A549 (cell line): ENCODE data around the gene ARHGDIA.

Experiments used
- CHD2 ChIP-seq: fragments of 150-350 bp; IDR thresholded peaks from 2 replicates; pipeline ENCODE4 v1.6.1; 2014; ENCODE audit warnings: low read length; ENCODE audit not compliant: partially characterized antibody
- FOSL2 ChIP-seq, 2 experiments: fragments of 450-650 bp in 1 of 2; fragments of >200 bp in 1 of 2; sonication (Bioruptor Twin) in 1 of 2; formaldehyde crosslinking; IDR thresholded peaks; 2 replicates each; pipeline versions ENCODE4 v1.5.0 to v1.6.1; 2016 to 2020; ENCODE audit warnings: mild to moderate bottlenecking in 1 of 2, moderate library complexity in 1 of 2
- POLR2A ChIP-seq: IDR thresholded peaks from 2 replicates; pipeline ENCODE4 v1.6.1; 2012; ENCODE audit warnings: mild to moderate bottlenecking, low read length
- RAD21 ChIP-seq, 2 experiments: fragments of >200 bp in 1 of 2; sonication (Bioruptor Twin) in 1 of 2; formaldehyde crosslinking in 1 of 2; IDR thresholded peaks in 1 of 2; conservative IDR thresholded peaks in 1 of 2; 2 replicates in 1 of 2; 3 replicates in 1 of 2; pipeline ENCODE4 v1.6.1; 2012 to 2018; ENCODE audit warnings: inconsistent platforms in 1 of 2
- TP53 ChIP-seq: fragments of 250-450 bp; sonication (Bioruptor Pico); IDR thresholded peaks from 2 replicates; pipeline ENCODE4 v1.5.0; 2021; ENCODE audit warnings: mild to moderate bottlenecking, moderate library complexity
- USF2 ChIP-seq: fragments of 450-650 bp; IDR thresholded peaks from 2 replicates; pipeline ENCODE4 v1.6.1; 2014; ENCODE audit warnings: antibody characterized with exemption
- TF ChIP-seq, protein P1 (sequence below): fragments of >200 bp; sonication (Bioruptor Twin); formaldehyde crosslinking; IDR thresholded peaks from 3 replicates; pipeline ENCODE4 v1.5.1; 2016

- TF ChIP-seq FOSL2 (IDR thresholded peaks at IDR 0.05) (peak; percentile 78), FOSL2 (CRISPR knock-in tag; IDR thresholded peaks at IDR 0.05) (peak; percentile 92), USF2 (no peak), RAD21 (conservative IDR thresholded peaks at IDR 0.05 in 1 of 2, IDR thresholded peaks at IDR 0.05 in 1 of 2) (0 out of 5 replicates have a peak, but pooled peaks of 1 of the 2 experiments have one; percentile 13), TP53 (no peak), POLR2A (no peak), CHD2 (no peak)
- TF ChIP-seq, protein P1, sequence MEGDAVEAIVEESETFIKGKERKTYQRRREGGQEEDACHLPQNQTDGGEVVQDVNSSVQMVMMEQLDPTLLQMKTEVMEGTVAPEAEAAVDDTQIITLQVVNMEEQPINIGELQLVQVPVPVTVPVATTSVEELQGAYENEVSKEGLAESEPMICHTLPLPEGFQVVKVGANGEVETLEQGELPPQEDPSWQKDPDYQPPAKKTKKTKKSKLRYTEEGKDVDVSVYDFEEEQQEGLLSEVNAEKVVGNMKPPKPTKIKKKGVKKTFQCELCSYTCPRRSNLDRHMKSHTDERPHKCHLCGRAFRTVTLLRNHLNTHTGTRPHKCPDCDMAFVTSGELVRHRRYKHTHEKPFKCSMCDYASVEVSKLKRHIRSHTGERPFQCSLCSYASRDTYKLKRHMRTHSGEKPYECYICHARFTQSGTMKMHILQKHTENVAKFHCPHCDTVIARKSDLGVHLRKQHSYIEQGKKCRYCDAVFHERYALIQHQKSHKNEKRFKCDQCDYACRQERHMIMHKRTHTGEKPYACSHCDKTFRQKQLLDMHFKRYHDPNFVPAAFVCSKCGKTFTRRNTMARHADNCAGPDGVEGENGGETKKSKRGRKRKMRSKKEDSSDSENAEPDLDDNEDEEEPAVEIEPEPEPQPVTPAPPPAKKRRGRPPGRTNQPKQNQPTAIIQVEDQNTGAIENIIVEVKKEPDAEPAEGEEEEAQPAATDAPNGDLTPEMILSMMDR: no peak
Measured at GRCh38 chr17:81898029-81898866, 27.1 kb upstream of the ARHGDIA start.
